ENCODE data around the gene RASEF.
"Not testable (repeated sequence)": the region's sequence is repeated elsewhere in the genome, so short reads cannot be mapped to it uniquely, and the experiment has no call there.

The RASEF gene

GRCh38 chr9:83062651-83063527 is at the start of gene RASEF:
Gene RASEF, minus strand, starts transcription at chr9:83063142. Its CDS starts 275 bp downstream, at chr9:83062867.
- TF ChIP-seq CTCF (IDR thresholded peaks at IDR 0.05; ENCODE audit: low read depth, low read length), result no peak
- 0 out of 2 replicates have a peak within 1 kb of the TSS, but pooled peaks have one; percentile 5 for H3K4me3 ChIP-seq (ENCODE audit: low read depth, low read length)

GRCh38 chr9:83111169-83111568 is 48.2 kb upstream of the RASEF start:
- no peak for TF ChIP-seq CTCF (IDR thresholded peaks at IDR 0.05; ENCODE audit: low read depth, low read length)
- H3K4me3 ChIP-seq (ENCODE audit: low read depth, low read length), result no peak overlapping the region

GRCh38 chr9:83109296-83109695 is 46.4 kb upstream of the RASEF start:
- no peak overlapping the region for H3K4me3 ChIP-seq (ENCODE audit: low read depth, low read length)
- TF ChIP-seq CTCF (IDR thresholded peaks at IDR 0.05; ENCODE audit: low read depth, low read length), result no peak

GRCh38 chr9:83108208-83108607 is 45.3 kb upstream of the RASEF start:
- no peak overlapping the region for H3K4me3 ChIP-seq (ENCODE audit: low read depth, low read length)
- TF ChIP-seq CTCF (IDR thresholded peaks at IDR 0.05; ENCODE audit: low read depth, low read length), result no peak

- TF ChIP-seq CTCF (IDR thresholded peaks at IDR 0.05; ENCODE audit: low read depth, low read length), result no peak
- H3K4me3 ChIP-seq (ENCODE audit: low read depth, low read length), result no peak overlapping the region
These were observed 43.8 kb upstream of the RASEF start for GRCh38 chr9:83106772-83107171.

GRCh38 chr9:83106263-83106662 is 43.3 kb upstream of the RASEF start:
- no peak overlapping the region for H3K4me3 ChIP-seq (ENCODE audit: low read depth, low read length)
- TF ChIP-seq CTCF (IDR thresholded peaks at IDR 0.05; ENCODE audit: low read depth, low read length), result no peak

GRCh38 chr9:83097633-83098032 is 34.7 kb upstream of the RASEF start:
- TF ChIP-seq CTCF (IDR thresholded peaks at IDR 0.05; ENCODE audit: low read depth, low read length), result no peak
- H3K4me3 ChIP-seq (ENCODE audit: low read depth, low read length), result no peak overlapping the region

GRCh38 chr9:83093311-83093710 is 30.4 kb upstream of the RASEF start:
- not testable (repeated sequence) for H3K4me3 ChIP-seq (ENCODE audit: low read depth, low read length)

All from WI38 (cell line).